B cell (primary cell): ENCODE results near the gene GMPR2. TPM values are rescaled to one million over a fixed set of nuclear protein-coding genes. Genes with fewer than 3 reads are reported as not detected.

Experiments
- ATAC-seq: fragments of 200-7000 bp; cut with Tn5 transposase; one replicate; pipeline ENCODE4 v1.10.0; 2021; ENCODE audit warnings: low read depth, mild to moderate bottlenecking, moderate number of reproducible peaks, moderate library complexity
- CTCF ChIA-PET: fragments of 350-600 bp; sonication (Branson Sonifier 250); formaldehyde crosslinking; loops from one replicate; lab custom pipeline; 2021; ENCODE audit warnings: antibody characterized with exemption, inconsistent platforms; lab: Charles Lee
- POLR2A ChIA-PET: fragments of 350-600 bp; sonication (Branson Sonifier 250); formaldehyde crosslinking; loops from one replicate; lab custom pipeline; 2021; ENCODE audit warnings: antibody characterized with exemption; lab: Charles Lee
- DNase-seq: peaks from one replicate; pipeline ENCODE4 v3.0.0; 2013
- H2AFZ ChIP-seq: 2 replicates; pipeline ENCODE4 v1.6.1; 2012; ENCODE audit warnings: mild to moderate bottlenecking, low read depth, low read length; ENCODE audit not compliant: insufficient read depth, poor library complexity, severe bottlenecking
- H3K27ac ChIP-seq, 2 donors: 1 replicate in 1 of 2; 2 replicates in 1 of 2; pipeline ENCODE4 v1.5.1; 2012 to 2013; ENCODE audit warnings: low read length in 2 of 2, mild to moderate bottlenecking in 2 of 2, moderate library complexity in 1 of 2
- H3K27me3 ChIP-seq, 4 experiments: fragments of 200-600 bp in 1 of 4; sonication (generic) in 1 of 4; replicated peaks in 1 of 4; 1 replicate in 2 of 4; 2 replicates in 2 of 4; pipeline versions ENCODE4 v1.6.1 to v1.7.0; 2013 to 2016; ENCODE audit warnings: low read length in 3 of 4, mild to moderate bottlenecking in 2 of 4, mixed read lengths in 1 of 4, moderate library complexity in 1 of 4; ENCODE audit not compliant: insufficient read depth in 4 of 4, control insufficient read depth in 3 of 4; ENCODE audit errors: control extremely low read depth in 1 of 4
- H3K36me3 ChIP-seq, 2 experiments: replicated peaks in 1 of 2; 1 replicate in 1 of 2; 2 replicates in 1 of 2; pipeline versions ENCODE4 v1.6.1 to v1.7.1; 2013; ENCODE audit warnings: low read length in 1 of 2; ENCODE audit not compliant: insufficient read depth in 2 of 2, control insufficient read depth in 1 of 2; ENCODE audit errors: control extremely low read depth in 1 of 2, extremely low read depth in 1 of 2
- H3K4me1 ChIP-seq, 2 donors: fragments of 200-600 bp in 1 of 2; sonication (generic) in 1 of 2; 1 replicate in 1 of 2; 2 replicates in 1 of 2; pipeline versions ENCODE4 v1.5.1 to v1.6.1; 2013 to 2017; ENCODE audit warnings: low read length in 2 of 2; ENCODE audit not compliant: control insufficient read depth in 2 of 2, insufficient read depth in 2 of 2
- H3K4me2 ChIP-seq: replicated peaks from 2 replicates; pipeline ENCODE3; 2012; ENCODE audit warnings: mild to moderate bottlenecking, low read depth, low read length; ENCODE audit not compliant: poor library complexity, severe bottlenecking
- H3K4me3 ChIP-seq, 5 experiments: fragments of 200-600 bp in 1 of 5; sonication (generic) in 1 of 5; 1 replicate in 3 of 5; 2 replicates in 2 of 5; pipeline versions ENCODE4 v1.5.1 to v1.7.0; 2011 to 2016; ENCODE audit warnings: low read length in 4 of 5, mild to moderate bottlenecking in 4 of 5, low read depth in 2 of 5, control low read depth in 1 of 5, moderate library complexity in 1 of 5; ENCODE audit not compliant: insufficient read depth in 1 of 5; ENCODE audit errors: control extremely low read depth in 1 of 5, extremely low read depth in 1 of 5
- H3K79me2 ChIP-seq: fragments of 200-600 bp; sonication (generic); one replicate; pipeline ENCODE4 v1.6.0; 2016; ENCODE audit warnings: low read length; ENCODE audit not compliant: control insufficient read depth, insufficient read depth
- H3K9ac ChIP-seq: fragments of 200-600 bp; sonication (generic); 2 replicates; pipeline ENCODE4 v1.6.1; 2017; ENCODE audit warnings: mild to moderate bottlenecking, low read length, moderate library complexity
- H3K9me3 ChIP-seq, 3 donors: one replicate each; pipeline versions ENCODE4 v1.6.1 to v1.7.1; 2013; ENCODE audit warnings: low read length in 2 of 3; ENCODE audit not compliant: control insufficient read depth in 2 of 3, insufficient read depth in 1 of 3; ENCODE audit errors: control extremely low read depth in 1 of 3
- H4K20me1 ChIP-seq: 2 replicates; pipeline ENCODE4 v1.6.0; 2012; ENCODE audit warnings: mild to moderate bottlenecking, low read length; ENCODE audit not compliant: insufficient read depth, control insufficient read depth, poor library complexity, severe bottlenecking
- H3K27ac Mint-ChIP-seq: one replicate; pipeline ENCODE4 v1.8.0; 2021; ENCODE audit warnings: mixed read lengths
- H3K27me3 Mint-ChIP-seq: one replicate; pipeline ENCODE4 v1.8.0; 2021; ENCODE audit warnings: mixed read lengths
- H3K4me1 Mint-ChIP-seq: one replicate; pipeline ENCODE4 v1.8.0; 2021; ENCODE audit warnings: mixed read lengths
- H3K4me3 Mint-ChIP-seq: one replicate; pipeline ENCODE4 v1.8.0; 2021; ENCODE audit warnings: mixed read lengths
- H3K9me3 Mint-ChIP-seq: one replicate; pipeline ENCODE4 v1.8.0; 2022; ENCODE audit warnings: mixed read lengths; ENCODE audit not compliant: insufficient read depth
- EZH2 ChIP-seq: IDR thresholded peaks from 2 replicates; pipeline ENCODE4 v1.6.1; 2012; ENCODE audit warnings: borderline replicate concordance, low read depth, mild to moderate bottlenecking, moderate library complexity, low read length; ENCODE audit not compliant: insufficient read depth, poor library complexity, severe bottlenecking
- WGBS: methylation state at CpG from one replicate; pipeline ENCODE4 v1.1.5; 2013; ENCODE audit warnings: missing lambda C conversion rate; ENCODE audit not compliant: insufficient coverage; 5-methylcytosine and 5-hydroxymethylcytosine counted together
- intact Hi-C: fragments of 100-400 bp; cut with micrococcal nuclease; formaldehyde crosslinking; loops from one replicate; pipeline ENCODE4 v1.10.0; 2022
- polyA plus RNA-seq: library from polyadenylated mRNA; depleted of rRNA; stranded (reverse); fragments of >200 nt; gene quantifications from 2 replicates; pipeline ENCODE4 v1.2.3, GENCODE V29; 2012
- total RNA-seq, 2 donors: library from RNA; stranded (reverse); fragments of 120-200 nt in 1 of 2; gene quantifications; 1 replicate in 1 of 2; 2 replicates in 1 of 2; pipeline versions ENCODE4 v1.2.3 to v1.2.4, GENCODE V29; 2013 to 2022
- TF ChIP-seq, protein P1 (sequence below): fragments of 200-600 bp; IDR thresholded peaks from one replicate; pipeline ENCODE4 v1.8.0; 2022; ENCODE audit warnings: antibody characterized with exemption, mild to moderate bottlenecking

Gene GMPR2
- total and polyA plus RNA-seq, 2 donors (not counting 1 experiment from before 2014, with no cell fraction given) = 39.7 to 58.7 TPM

GRCh38 chr14:24212924-24213865 lies 19.5 kb upstream of the GMPR2 start, which contains the start of gene CHMP4A:
CHMP4A (minus strand) TSS chr14:24213488; CDS start chr14:24213439, 49 bp downstream.
- DNase-seq = peak; percentile 97
- peak; percentile 77 for ATAC-seq
- Histone ChIP-seq H3K79me2 (peaks cover 70% of the 10 kb centered on the region), H3K4me2 (peak within 1 kb of the TSS; percentile 73), H4K20me1 (no peaks in the 10 kb centered on the region), H3K27ac (peak within 1 kb of the TSS; percentile 93 to 98), H3K27me3 (no peaks in the 10 kb centered on the region), H3K4me3 (peak within 1 kb of the TSS; percentile 62 to 89 (median 84)), H3K36me3 (peaks cover 4 to 40% of the 10 kb centered on the region in 2 experiments), H2AFZ (peak within 1 kb of the TSS; percentile 77), H3K9ac (peak within 1 kb of the TSS; percentile 96), H3K9me3 (no peaks in the 10 kb centered on the region), H3K4me1 (peaks cover 32 to 33% of the 10 kb centered on the region in 2 donors)
- WGBS = under 1% methylated on average over 46 of the region's 53 CpGs
- no peak for TF ChIP-seq EZH2
- TF ChIP-seq, protein P1, sequence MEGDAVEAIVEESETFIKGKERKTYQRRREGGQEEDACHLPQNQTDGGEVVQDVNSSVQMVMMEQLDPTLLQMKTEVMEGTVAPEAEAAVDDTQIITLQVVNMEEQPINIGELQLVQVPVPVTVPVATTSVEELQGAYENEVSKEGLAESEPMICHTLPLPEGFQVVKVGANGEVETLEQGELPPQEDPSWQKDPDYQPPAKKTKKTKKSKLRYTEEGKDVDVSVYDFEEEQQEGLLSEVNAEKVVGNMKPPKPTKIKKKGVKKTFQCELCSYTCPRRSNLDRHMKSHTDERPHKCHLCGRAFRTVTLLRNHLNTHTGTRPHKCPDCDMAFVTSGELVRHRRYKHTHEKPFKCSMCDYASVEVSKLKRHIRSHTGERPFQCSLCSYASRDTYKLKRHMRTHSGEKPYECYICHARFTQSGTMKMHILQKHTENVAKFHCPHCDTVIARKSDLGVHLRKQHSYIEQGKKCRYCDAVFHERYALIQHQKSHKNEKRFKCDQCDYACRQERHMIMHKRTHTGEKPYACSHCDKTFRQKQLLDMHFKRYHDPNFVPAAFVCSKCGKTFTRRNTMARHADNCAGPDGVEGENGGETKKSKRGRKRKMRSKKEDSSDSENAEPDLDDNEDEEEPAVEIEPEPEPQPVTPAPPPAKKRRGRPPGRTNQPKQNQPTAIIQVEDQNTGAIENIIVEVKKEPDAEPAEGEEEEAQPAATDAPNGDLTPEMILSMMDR = peak; percentile 3
- H3K27me3 Mint-ChIP-seq = no peaks in the 10 kb centered on the region
- intact Hi-C loops = loop anchor here (1.0 to 10.0 kb wide), 10 partner anchors 18 to 658 kb away; partner anchors contain the start of genes DCAF11, DHRS1, EMC9 and GMPR2
- H3K9me3 Mint-ChIP-seq = no peaks in the 10 kb centered on the region
- peaks cover 43% of the 10 kb centered on the region for H3K4me1 Mint-ChIP-seq
- ChIA-PET POLR2A (interaction anchor here (0.5 to 5.3 kb wide), 20 partner anchors 10 to 218 kb away, joined by 3 to 64 read pairs (median 4); partner anchors contain the start of genes CBLN3, DCAF11, EMC9 and GMPR2), CTCF (interaction anchor here (0.7 to 4.2 kb wide), 16 partner anchors 9 to 223 kb away, joined by 3 to 24 read pairs (median 4); partner anchors contain the start of genes CBLN3, CIDEB, DHRS1 and IPO4)
- peak within 1 kb of the TSS; percentile 93 for H3K4me3 Mint-ChIP-seq
- H3K27ac Mint-ChIP-seq = peak within 1 kb of the TSS; percentile 98
